Natural killer cell (primary cell): ENCODE results near the gene PKP4. TPM values are rescaled to one million over a fixed set of nuclear protein-coding genes. Genes with fewer than 3 reads are reported as not detected.

Source experiments
- ATAC-seq, 3 donors: fragments of 150-1000 bp in 2 of 3; fragments of 200-7000 bp in 1 of 3; cut with Tn5 transposase; 1 replicate in 1 of 3; 2 replicates in 2 of 3; pipeline ENCODE4 v1.10.0; 2021; ENCODE audit warnings: mild to moderate bottlenecking in 2 of 3, moderate library complexity in 2 of 3
- DNase-seq, 2 donors: peaks; one replicate each; pipeline versions ENCODE4 v3.0.0 to v3.0.0-alpha.2; 2013 to 2021; ENCODE audit warnings: mixed read lengths in 1 of 2
- H3K27ac ChIP-seq: one replicate; pipeline ENCODE4 v1.5.1; 2013; ENCODE audit warnings: mild to moderate bottlenecking, low read length
- H3K27me3 ChIP-seq: one replicate; pipeline ENCODE4 v1.6.1; 2013; ENCODE audit warnings: low read length; ENCODE audit not compliant: control insufficient read depth, insufficient read depth
- H3K36me3 ChIP-seq: one replicate; pipeline ENCODE4 v1.6.1; 2013; ENCODE audit warnings: low read length; ENCODE audit not compliant: control insufficient read depth, insufficient read depth
- H3K4me1 ChIP-seq: one replicate; pipeline ENCODE4 v1.6.1; 2013; ENCODE audit warnings: low read length; ENCODE audit not compliant: control insufficient read depth, insufficient read depth
- H3K4me3 ChIP-seq: one replicate; pipeline ENCODE4 v1.5.1; 2013; ENCODE audit warnings: low read length
- H3K9me3 ChIP-seq: one replicate; pipeline ENCODE4 v1.6.1; 2013; ENCODE audit warnings: low read length; ENCODE audit not compliant: control insufficient read depth, insufficient read depth
- H3K27ac Mint-ChIP-seq, 2 donors: one replicate each; pipeline ENCODE4 v1.8.0; 2022; ENCODE audit warnings: mild to moderate bottlenecking in 2 of 2, mixed read lengths in 2 of 2, moderate library complexity in 1 of 2
- H3K27me3 Mint-ChIP-seq, 2 donors: one replicate each; pipeline ENCODE4 v1.8.0; 2022; ENCODE audit warnings: low read depth in 2 of 2, mixed read lengths in 2 of 2
- H3K36me3 Mint-ChIP-seq: one replicate; pipeline ENCODE4 v1.8.0; 2022; ENCODE audit warnings: mixed read lengths
- H3K4me1 Mint-ChIP-seq, 2 donors: one replicate each; pipeline ENCODE4 v1.8.0; 2022; ENCODE audit warnings: mixed read lengths in 2 of 2
- H3K4me3 Mint-ChIP-seq: one replicate; pipeline ENCODE4 v1.8.0; 2022; ENCODE audit warnings: mild to moderate bottlenecking, moderate library complexity, mixed read lengths
- H3K9me3 Mint-ChIP-seq, 2 donors: one replicate each; pipeline ENCODE4 v1.8.0; 2022; ENCODE audit warnings: mixed read lengths in 2 of 2
- WGBS: methylation state at CpG from one replicate; pipeline ENCODE4 v1.1.7; 2013; ENCODE audit warnings: missing lambda C conversion rate; ENCODE audit not compliant: insufficient coverage; 5-methylcytosine and 5-hydroxymethylcytosine counted together
- intact Hi-C: fragments of 100-400 bp; cut with micrococcal nuclease; formaldehyde crosslinking; loops from one replicate; pipeline ENCODE4 v1.14.2; 2022
- total RNA-seq, 4 donors: library from RNA; stranded (reverse); fragments of 120-200 nt in 1 of 4; gene quantifications; one replicate each; pipeline versions ENCODE4 v1.2.3 to v1.2.4, GENCODE V29; 2013 to 2022
- TF ChIP-seq, protein P1 (sequence below): fragments of 200-600 bp; IDR thresholded peaks from one replicate; pipeline ENCODE4 v1.8.0; 2022; ENCODE audit warnings: antibody characterized with exemption

The PKP4 gene
- total RNA-seq, 3 donors from 2014 or later (not counting 1 experiment from before 2014, with no cell fraction given) = 5.9 to 8.4 (median 7.2) TPM

GRCh38 chr2:158583923-158584322 lies 127.2 kb downstream of the PKP4 start:
- Mint-ChIP-seq H3K9me3 (no peaks in the 10 kb centered on the region), H3K4me1 (no peaks in the 10 kb centered on the region), H3K27me3 (no peaks in the 10 kb centered on the region), H3K36me3 (no peaks in the 10 kb centered on the region), H3K27ac (no peak overlapping the region), H3K4me3 (no peak overlapping the region)
- Histone ChIP-seq H3K36me3 (no peaks in the 10 kb centered on the region), H3K4me3 (no peak overlapping the region), H3K9me3 (no peaks in the 10 kb centered on the region), H3K4me1 (no peaks in the 10 kb centered on the region), H3K27me3 (no peaks in the 10 kb centered on the region), H3K27ac (no peak overlapping the region)
- ATAC-seq = no peak
- TF ChIP-seq, protein P1, sequence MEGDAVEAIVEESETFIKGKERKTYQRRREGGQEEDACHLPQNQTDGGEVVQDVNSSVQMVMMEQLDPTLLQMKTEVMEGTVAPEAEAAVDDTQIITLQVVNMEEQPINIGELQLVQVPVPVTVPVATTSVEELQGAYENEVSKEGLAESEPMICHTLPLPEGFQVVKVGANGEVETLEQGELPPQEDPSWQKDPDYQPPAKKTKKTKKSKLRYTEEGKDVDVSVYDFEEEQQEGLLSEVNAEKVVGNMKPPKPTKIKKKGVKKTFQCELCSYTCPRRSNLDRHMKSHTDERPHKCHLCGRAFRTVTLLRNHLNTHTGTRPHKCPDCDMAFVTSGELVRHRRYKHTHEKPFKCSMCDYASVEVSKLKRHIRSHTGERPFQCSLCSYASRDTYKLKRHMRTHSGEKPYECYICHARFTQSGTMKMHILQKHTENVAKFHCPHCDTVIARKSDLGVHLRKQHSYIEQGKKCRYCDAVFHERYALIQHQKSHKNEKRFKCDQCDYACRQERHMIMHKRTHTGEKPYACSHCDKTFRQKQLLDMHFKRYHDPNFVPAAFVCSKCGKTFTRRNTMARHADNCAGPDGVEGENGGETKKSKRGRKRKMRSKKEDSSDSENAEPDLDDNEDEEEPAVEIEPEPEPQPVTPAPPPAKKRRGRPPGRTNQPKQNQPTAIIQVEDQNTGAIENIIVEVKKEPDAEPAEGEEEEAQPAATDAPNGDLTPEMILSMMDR = no peak
- intact Hi-C loops = no loop called here
- no peak for DNase-seq
- 97% methylated on average over 19 of the region's 19 CpGs for WGBS

DNA sequence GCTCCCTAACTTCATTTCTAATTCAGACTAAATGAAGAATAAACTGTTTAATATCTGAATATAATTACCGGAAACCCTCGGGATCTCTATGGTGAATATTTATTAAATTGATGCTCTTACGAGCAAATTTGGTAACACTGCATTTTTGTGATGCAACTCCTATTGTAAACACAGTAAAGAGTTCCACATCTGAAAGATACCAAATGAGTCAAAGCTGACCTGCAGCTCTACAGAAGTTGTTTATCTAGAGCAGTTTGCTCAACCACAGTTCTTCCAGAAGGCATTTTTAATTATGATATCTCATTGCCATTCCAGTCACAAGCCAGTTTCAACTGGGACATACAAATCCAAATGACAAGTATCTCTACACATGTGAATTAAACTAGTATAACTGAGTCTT lies 129.7 kb downstream of the PKP4 start:
- Histone ChIP-seq H3K27ac (no peak overlapping the region), H3K36me3 (no peaks in the 10 kb centered on the region), H3K27me3 (no peaks in the 10 kb centered on the region), H3K4me1 (no peaks in the 10 kb centered on the region), H3K4me3 (no peak overlapping the region), H3K9me3 (no peaks in the 10 kb centered on the region)
- no peaks in the 10 kb centered on the region for H3K27me3 Mint-ChIP-seq
- TF ChIP-seq, protein P1 = no peak
- no peak overlapping the region for H3K27ac Mint-ChIP-seq
- no peak for ATAC-seq
- 67% methylated on average over 3 of the region's 3 CpGs for WGBS
- no peaks in the 10 kb centered on the region for H3K4me1 Mint-ChIP-seq
- DNase-seq = no peak
- no peaks in the 10 kb centered on the region for H3K9me3 Mint-ChIP-seq
- no peak overlapping the region for H3K4me3 Mint-ChIP-seq
- H3K36me3 Mint-ChIP-seq = no peaks in the 10 kb centered on the region
- intact Hi-C loops = no loop called here

GRCh38 chr2:158589303-158589702 lies 132.6 kb downstream of the PKP4 start:
- WGBS = 95% methylated on average over 3 of the region's 4 CpGs
- ATAC-seq (no peak), DNase-seq (no peak)
- Mint-ChIP-seq H3K27me3 (no peaks in the 10 kb centered on the region), H3K4me3 (no peak overlapping the region), H3K9me3 (no peaks in the 10 kb centered on the region), H3K27ac (no peak overlapping the region), H3K4me1 (no peaks in the 10 kb centered on the region), H3K36me3 (no peaks in the 10 kb centered on the region)
- H3K9me3 ChIP-seq = no peaks in the 10 kb centered on the region
- TF ChIP-seq, protein P1 = no peak
- H3K36me3 ChIP-seq = no peaks in the 10 kb centered on the region
- H3K27me3 ChIP-seq = no peaks in the 10 kb centered on the region
- H3K27ac ChIP-seq = no peak overlapping the region
- H3K4me1 ChIP-seq = no peaks in the 10 kb centered on the region
- no peak overlapping the region for H3K4me3 ChIP-seq
- intact Hi-C loops = no loop called here

- WGBS = 98% methylated on average over 3 of the region's 3 CpGs
- Histone ChIP-seq H3K27me3 (no peaks in the 10 kb centered on the region), H3K27ac (no peak overlapping the region), H3K9me3 (no peaks in the 10 kb centered on the region), H3K4me1 (no peaks in the 10 kb centered on the region), H3K4me3 (no peak overlapping the region), H3K36me3 (no peaks in the 10 kb centered on the region)
- Mint-ChIP-seq H3K9me3 (no peaks in the 10 kb centered on the region), H3K36me3 (no peaks in the 10 kb centered on the region), H3K4me3 (no peak overlapping the region), H3K27ac (no peak overlapping the region), H3K27me3 (no peaks in the 10 kb centered on the region), H3K4me1 (no peaks in the 10 kb centered on the region)
- no peak for DNase-seq
- TF ChIP-seq, protein P1 = no peak
- intact Hi-C loops = no loop called here
- ATAC-seq = no peak
These were observed 142.2 kb downstream of the PKP4 start for GRCh38 chr2:158598862-158599517.
